Astrocyte (in vitro differentiated cells and primary cell): Measurements from ENCODE around the gene ITGA1. TPM values are rescaled to one million over a fixed set of nuclear protein-coding genes. Genes with fewer than 3 reads are reported as not detected.

Experiments
- DNase-seq: peaks from one replicate; pipeline ENCODE4 v3.0.0-alpha.2; 2010; ENCODE audit warnings: low read depth
- FAIRE-seq: peaks from 2 replicates; lab custom pipeline; 2011; peaks lifted over from hg19 to GRCh38; lab: Jason Lieb, UNC
- H2AFZ ChIP-seq: 2 replicates; pipeline ENCODE4 v1.6.0; 2012; ENCODE audit warnings: low read depth, low read length, inconsistent platforms
- H3K27ac ChIP-seq: 2 replicates; pipeline ENCODE4 v1.5.1; 2011; ENCODE audit warnings: low read depth, low read length, inconsistent platforms
- H3K27me3 ChIP-seq: 2 replicates; pipeline ENCODE4 v1.6.0; 2011; ENCODE audit warnings: low read length, inconsistent platforms; ENCODE audit not compliant: insufficient read depth
- H3K36me3 ChIP-seq: 2 replicates; pipeline ENCODE4 v1.5.1; 2011; ENCODE audit warnings: low read length, inconsistent platforms; ENCODE audit not compliant: insufficient read depth
- H3K4me1 ChIP-seq: 2 replicates; pipeline ENCODE4 v1.5.1; 2011; ENCODE audit warnings: low read length, inconsistent platforms; ENCODE audit not compliant: insufficient read depth
- H3K4me2 ChIP-seq: 2 replicates; pipeline ENCODE4 v1.6.0; 2012; ENCODE audit warnings: low read length, inconsistent platforms
- H3K4me3 ChIP-seq: 2 replicates; pipeline ENCODE4 v1.5.1; 2011; ENCODE audit warnings: low read depth, mild to moderate bottlenecking, low read length, inconsistent platforms; ENCODE audit not compliant: insufficient read depth
- H3K79me2 ChIP-seq: 2 replicates; pipeline ENCODE4 v1.6.0; 2012; ENCODE audit warnings: mild to moderate bottlenecking, low read length, inconsistent platforms; ENCODE audit not compliant: insufficient read depth
- H3K9ac ChIP-seq: 2 replicates; pipeline ENCODE4 v1.6.0; 2012; ENCODE audit warnings: mild to moderate bottlenecking, low read length, inconsistent platforms
- H3K9me3 ChIP-seq: 2 replicates; pipeline ENCODE4 v1.5.1; 2012; ENCODE audit warnings: low read depth, mild to moderate bottlenecking, low read length, inconsistent platforms; ENCODE audit not compliant: insufficient read depth
- H4K20me1 ChIP-seq: 2 replicates; pipeline ENCODE4 v1.6.0; 2012; ENCODE audit warnings: low read length, inconsistent platforms; ENCODE audit not compliant: insufficient read depth
- H3K27ac Mint-ChIP-seq: one replicate; pipeline ENCODE4 v1.8.0; 2021; ENCODE audit warnings: mild to moderate bottlenecking, mixed read lengths; ENCODE audit not compliant: unreplicated experiment
- H3K27me3 Mint-ChIP-seq: one replicate; pipeline ENCODE4 v1.8.0; 2021; ENCODE audit warnings: low read depth, mixed read lengths; ENCODE audit not compliant: unreplicated experiment
- H3K36me3 Mint-ChIP-seq: one replicate; pipeline ENCODE4 v1.8.0; 2021; ENCODE audit warnings: low read depth, mixed read lengths; ENCODE audit not compliant: unreplicated experiment
- H3K4me1 Mint-ChIP-seq: one replicate; pipeline ENCODE4 v1.8.0; 2021; ENCODE audit warnings: low read depth, mixed read lengths; ENCODE audit not compliant: unreplicated experiment
- H3K4me3 Mint-ChIP-seq: one replicate; pipeline ENCODE4 v1.8.0; 2021; ENCODE audit warnings: mild to moderate bottlenecking, moderate library complexity, mixed read lengths; ENCODE audit not compliant: unreplicated experiment
- H3K9me3 Mint-ChIP-seq: one replicate; pipeline ENCODE4 v1.8.0; 2021; ENCODE audit warnings: mild to moderate bottlenecking, mixed read lengths; ENCODE audit not compliant: unreplicated experiment
- EZH2 ChIP-seq: IDR thresholded peaks from 2 replicates; pipeline ENCODE4 v1.6.1; 2012; ENCODE audit warnings: mild to moderate bottlenecking, low read length, inconsistent platforms; ENCODE audit not compliant: insufficient read depth
- total RNA-seq: library from RNA; stranded (reverse); gene quantifications from 2 replicates; pipeline ENCODE4 v1.2.1, GENCODE V29; 2021
- TF ChIP-seq, protein P1 (sequence below): IDR thresholded peaks from 2 replicates; pipeline ENCODE4 v1.5.1; 2011; ENCODE audit warnings: low read depth, mild to moderate bottlenecking, inconsistent platforms, low read length, moderate library complexity; ENCODE audit not compliant: insufficient read depth

ITGA1 gene
- total RNA-seq, 1 donor from 2014 or later = 73.7 TPM

GRCh38 chr5:52909192-52909591 is 121.5 kb downstream of the ITGA1 start:
- H3K9ac ChIP-seq = no peak overlapping the region
- no peaks in the 10 kb centered on the region for H4K20me1 ChIP-seq
- H3K9me3 ChIP-seq = no peaks in the 10 kb centered on the region
- no peaks in the 10 kb centered on the region for H3K36me3 ChIP-seq
- no peaks in the 10 kb centered on the region for H3K79me2 ChIP-seq
- no peak for FAIRE-seq
- DNase-seq = no peak
- no peaks in the 10 kb centered on the region for H3K4me1 Mint-ChIP-seq
- H3K4me3 ChIP-seq = no peak overlapping the region
- H2AFZ ChIP-seq = no peak overlapping the region
- H3K4me2 ChIP-seq = no peak overlapping the region
- no peak overlapping the region for H3K27ac ChIP-seq
- H3K4me3 Mint-ChIP-seq = no peak overlapping the region
- no peak for TF ChIP-seq EZH2
- TF ChIP-seq, protein P1, sequence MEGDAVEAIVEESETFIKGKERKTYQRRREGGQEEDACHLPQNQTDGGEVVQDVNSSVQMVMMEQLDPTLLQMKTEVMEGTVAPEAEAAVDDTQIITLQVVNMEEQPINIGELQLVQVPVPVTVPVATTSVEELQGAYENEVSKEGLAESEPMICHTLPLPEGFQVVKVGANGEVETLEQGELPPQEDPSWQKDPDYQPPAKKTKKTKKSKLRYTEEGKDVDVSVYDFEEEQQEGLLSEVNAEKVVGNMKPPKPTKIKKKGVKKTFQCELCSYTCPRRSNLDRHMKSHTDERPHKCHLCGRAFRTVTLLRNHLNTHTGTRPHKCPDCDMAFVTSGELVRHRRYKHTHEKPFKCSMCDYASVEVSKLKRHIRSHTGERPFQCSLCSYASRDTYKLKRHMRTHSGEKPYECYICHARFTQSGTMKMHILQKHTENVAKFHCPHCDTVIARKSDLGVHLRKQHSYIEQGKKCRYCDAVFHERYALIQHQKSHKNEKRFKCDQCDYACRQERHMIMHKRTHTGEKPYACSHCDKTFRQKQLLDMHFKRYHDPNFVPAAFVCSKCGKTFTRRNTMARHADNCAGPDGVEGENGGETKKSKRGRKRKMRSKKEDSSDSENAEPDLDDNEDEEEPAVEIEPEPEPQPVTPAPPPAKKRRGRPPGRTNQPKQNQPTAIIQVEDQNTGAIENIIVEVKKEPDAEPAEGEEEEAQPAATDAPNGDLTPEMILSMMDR = no peak
- no peak overlapping the region for H3K27ac Mint-ChIP-seq
- H3K9me3 Mint-ChIP-seq = no peaks in the 10 kb centered on the region
- H3K4me1 ChIP-seq = no peaks in the 10 kb centered on the region
- H3K27me3 Mint-ChIP-seq = no peaks in the 10 kb centered on the region
- H3K27me3 ChIP-seq = no peaks in the 10 kb centered on the region
- peaks cover 7% of the 10 kb centered on the region for H3K36me3 Mint-ChIP-seq

DNA sequence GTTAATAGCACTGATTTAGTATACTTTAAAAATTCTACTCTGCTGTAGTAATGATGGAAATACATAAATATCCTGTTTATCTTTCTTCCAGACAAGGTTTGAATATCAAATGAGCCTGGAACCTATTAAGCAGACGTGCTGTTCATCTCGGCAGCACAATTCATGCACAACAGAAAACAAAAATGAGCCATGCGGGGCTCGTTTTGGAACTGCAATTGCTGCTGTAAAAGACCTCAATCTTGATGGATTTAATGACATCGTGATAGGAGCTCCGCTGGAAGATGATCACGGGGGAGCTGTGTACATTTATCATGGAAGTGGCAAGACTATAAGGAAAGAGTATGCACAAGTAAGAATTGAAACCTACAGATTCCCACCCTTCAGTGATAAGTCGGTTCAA is 122.4 kb downstream of the ITGA1 start:
- H3K27me3 ChIP-seq = no peaks in the 10 kb centered on the region
- Mint-ChIP-seq H3K4me1 (peaks cover 2% of the 10 kb centered on the region), H3K9me3 (no peaks in the 10 kb centered on the region), H3K36me3 (peaks cover 6% of the 10 kb centered on the region), H3K27me3 (no peaks in the 10 kb centered on the region), H3K27ac (no peak overlapping the region), H3K4me3 (no peak overlapping the region)
- no peaks in the 10 kb centered on the region for H3K79me2 ChIP-seq
- TF ChIP-seq, protein P1 = no peak
- no peak for TF ChIP-seq EZH2
- no peaks in the 10 kb centered on the region for H3K4me1 ChIP-seq
- DNase-seq (no peak), FAIRE-seq (no peak)
- H3K27ac ChIP-seq = no peak overlapping the region
- H3K36me3 ChIP-seq = no peaks in the 10 kb centered on the region
- no peaks in the 10 kb centered on the region for H3K9me3 ChIP-seq
- no peak overlapping the region for H3K4me3 ChIP-seq
- H3K9ac ChIP-seq = no peak overlapping the region
- no peak overlapping the region for H2AFZ ChIP-seq
- no peaks in the 10 kb centered on the region for H4K20me1 ChIP-seq
- H3K4me2 ChIP-seq = no peak overlapping the region

GRCh38 chr5:52915176-52915875 is 127.6 kb downstream of the ITGA1 start:
- FAIRE-seq (peak; percentile 66), DNase-seq (peak; percentile 53)
- Histone ChIP-seq H3K4me1 (no peaks in the 10 kb centered on the region), H3K4me3 (peak overlapping the region; percentile 48), H3K9me3 (no peaks in the 10 kb centered on the region), H3K27me3 (no peaks in the 10 kb centered on the region), H3K36me3 (no peaks in the 10 kb centered on the region), H3K9ac (peak overlapping the region; percentile 15), H3K27ac (peak overlapping the region; percentile 35), H4K20me1 (no peaks in the 10 kb centered on the region), H2AFZ (peak overlapping the region; percentile 35), H3K79me2 (no peaks in the 10 kb centered on the region), H3K4me2 (peak overlapping the region; percentile 77)
- H3K4me1 Mint-ChIP-seq = peaks cover 5% of the 10 kb centered on the region
- H3K27me3 Mint-ChIP-seq = no peaks in the 10 kb centered on the region
- H3K4me3 Mint-ChIP-seq = peak overlapping the region; percentile 64
- no peaks in the 10 kb centered on the region for H3K36me3 Mint-ChIP-seq
- TF ChIP-seq, protein P1 = peak; percentile 69
- no peak for TF ChIP-seq EZH2
- H3K27ac Mint-ChIP-seq = peak overlapping the region; percentile 27
- no peaks in the 10 kb centered on the region for H3K9me3 Mint-ChIP-seq
